Activated CD4-positive, alpha-beta T cell treated with anti-CD3 and anti-CD28 coated beads for 36 hours (primary cell): ENCODE results near the gene PACC1. TPM values are rescaled to one million over a fixed set of nuclear protein-coding genes. Genes with fewer than 3 reads are reported as not detected.

Experiments used
- ATAC-seq: fragments of 200-7000 bp; cut with Tn5 transposase; one replicate; pipeline ENCODE4 v1.10.0; 2021; ENCODE audit warnings: mild to moderate bottlenecking, moderate library complexity
- CTCF ChIA-PET: fragments of 350-600 bp; sonication (Branson Sonifier 250); formaldehyde crosslinking; loops from one replicate; lab custom pipeline; 2021; ENCODE audit warnings: antibody characterized with exemption; lab: Charles Lee
- POLR2A ChIA-PET: fragments of 350-600 bp; sonication (Branson Sonifier 250); formaldehyde crosslinking; loops from one replicate; lab custom pipeline; 2021; ENCODE audit warnings: antibody characterized with exemption, inconsistent platforms; lab: Charles Lee
- DNase-seq: peaks from one replicate; pipeline ENCODE4 v3.0.0-alpha.2; 2020
- H3K27ac Mint-ChIP-seq: one replicate; pipeline ENCODE4 v1.8.0; 2021; ENCODE audit warnings: mixed read lengths
- H3K27me3 Mint-ChIP-seq: one replicate; pipeline ENCODE4 v1.8.0; 2021; ENCODE audit warnings: mixed read lengths
- H3K36me3 Mint-ChIP-seq: one replicate; pipeline ENCODE4 v1.8.0; 2021; ENCODE audit warnings: low read depth, mixed read lengths
- H3K4me1 Mint-ChIP-seq: one replicate; pipeline ENCODE4 v1.8.0; 2021; ENCODE audit warnings: mixed read lengths
- H3K4me3 Mint-ChIP-seq: one replicate; pipeline ENCODE4 v1.8.0; 2021; ENCODE audit warnings: mild to moderate bottlenecking, moderate library complexity, mixed read lengths
- H3K9me3 Mint-ChIP-seq: one replicate; pipeline ENCODE4 v1.8.0; 2021; ENCODE audit warnings: low read depth, mixed read lengths
- intact Hi-C, 2 experiments: fragments of 100-400 bp; cut with DNase I in 1 of 2; cut with micrococcal nuclease in 1 of 2; formaldehyde crosslinking; loops; one replicate each; pipeline versions ENCODE4 v1.14.2 to v1.15.1; 2022 to 2024; cut with DNase I, micrococcal nuclease
- total RNA-seq, 2 experiments: library from RNA; stranded (reverse); gene quantifications; one replicate each; pipeline ENCODE4 v1.2.3, GENCODE V29; 2021

The PACC1 gene
- total RNA-seq, 2 experiments from 2014 or later = 9.2 to 13.8 TPM

- intact Hi-C loops = no loop called here
- peaks cover 4% of the 10 kb centered on the region for H3K36me3 Mint-ChIP-seq
- DNase-seq = peak; percentile 21
- no peaks in the 10 kb centered on the region for H3K9me3 Mint-ChIP-seq
- POLR2A ChIA-PET = no interaction called here
- no peak overlapping the region for H3K27ac Mint-ChIP-seq
- ATAC-seq = no peak
- no peak overlapping the region for H3K4me3 Mint-ChIP-seq
- H3K4me1 Mint-ChIP-seq = peaks cover 24% of the 10 kb centered on the region
- CTCF ChIA-PET = interaction anchor here (0.5 to 2.4 kb wide), 7 partner anchors 11 to 755 kb away, joined by 3 to 15 read pairs (median 3); no protein-coding TSS in a partner anchor
- no peaks in the 10 kb centered on the region for H3K27me3 Mint-ChIP-seq
Measured at GRCh38 chr1:212437179-212437798, 22.6 kb upstream of the PACC1 start.

DNA sequence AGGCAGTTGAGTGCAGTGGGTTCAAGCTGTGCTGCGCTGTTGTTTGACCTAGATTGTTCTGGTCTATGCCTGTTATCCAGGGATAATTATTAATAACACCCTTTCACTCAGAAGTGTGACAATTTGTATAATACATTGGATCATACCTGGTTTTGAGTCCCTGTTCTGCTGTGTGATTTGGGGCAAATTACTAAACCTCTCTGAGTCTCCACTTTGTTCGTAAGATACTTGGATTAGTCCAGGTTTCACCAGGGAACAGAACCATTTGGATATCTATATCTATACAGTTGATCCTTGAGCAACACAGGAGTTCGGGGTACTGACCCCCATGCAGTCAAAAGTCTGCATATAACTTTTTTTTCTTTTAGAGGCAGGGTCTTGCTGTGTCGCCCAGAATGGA, 20.3 kb upstream of the PACC1 start:
- Mint-ChIP-seq H3K4me1 (peaks cover 39% of the 10 kb centered on the region), H3K36me3 (peaks cover 2% of the 10 kb centered on the region), H3K4me3 (no peak overlapping the region), H3K27ac (no peak overlapping the region), H3K27me3 (no peaks in the 10 kb centered on the region), H3K9me3 (no peaks in the 10 kb centered on the region)
- CTCF ChIA-PET = interaction anchor here (0.6 kb wide), 1 partner anchor 23 kb away, joined by 3 read pairs; no protein-coding TSS in a partner anchor
- DNase-seq (no peak), ATAC-seq (no peak)
- intact Hi-C loops = no loop called here
- POLR2A ChIA-PET = no interaction called here

DNA sequence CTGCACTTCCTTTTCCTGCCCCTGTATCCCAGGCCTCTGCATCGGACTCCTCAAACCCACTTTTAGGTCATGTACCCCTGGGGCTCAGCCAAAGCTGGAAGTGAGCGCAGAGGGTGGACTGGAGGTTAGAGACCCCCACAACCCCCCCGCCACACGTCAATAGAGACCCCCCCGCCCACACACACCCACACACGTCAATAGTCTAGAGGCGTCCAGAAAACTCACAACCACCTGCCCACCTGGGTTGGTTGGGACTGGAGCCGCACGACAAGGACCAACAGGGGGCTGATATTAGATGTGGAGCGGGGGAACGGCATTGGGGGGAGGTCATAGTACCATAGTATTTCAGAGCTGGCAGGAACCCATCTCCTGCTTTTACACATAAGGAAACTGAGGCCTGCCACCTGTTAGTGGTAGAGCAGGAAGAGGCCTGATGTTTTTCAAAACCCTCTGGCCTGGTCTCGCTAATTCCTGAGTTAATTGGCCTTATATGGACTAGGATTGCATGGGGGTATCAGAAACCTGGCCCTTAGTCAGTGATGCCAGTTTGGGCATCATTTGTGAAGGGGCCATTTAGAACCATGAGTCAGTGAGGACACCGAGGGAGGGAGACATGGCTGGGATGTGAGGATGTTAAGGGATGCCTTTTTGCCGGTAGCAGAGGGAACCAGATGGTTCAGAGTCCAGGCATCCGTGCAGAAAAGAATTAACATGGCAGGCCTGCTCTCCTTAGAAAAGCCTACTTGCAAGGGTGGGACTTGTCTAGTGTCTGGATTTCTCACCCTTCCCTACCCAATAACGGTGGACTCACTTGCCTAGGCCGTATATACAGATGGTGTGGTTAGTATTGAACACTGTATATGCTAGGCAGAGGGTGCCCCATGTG, 19.1 kb upstream of the PACC1 start:
- intact Hi-C loops = loop anchor here (2.0 kb wide), 3 partner anchors 399 to 759 kb away; partner anchors contain the start of genes DTL (in 1 of the 2), FLVCR1 (in 1 of the 2), INTS7 (in 1 of the 2) and NEK2 (in 1 of the 2)
- H3K27me3 Mint-ChIP-seq = no peaks in the 10 kb centered on the region
- peaks cover 39% of the 10 kb centered on the region for H3K4me1 Mint-ChIP-seq
- H3K9me3 Mint-ChIP-seq = no peaks in the 10 kb centered on the region
- H3K27ac Mint-ChIP-seq = no peak overlapping the region
- peak overlapping the region; percentile 75 for H3K4me3 Mint-ChIP-seq
- DNase-seq = peak; percentile 11
- no peak for ATAC-seq
- H3K36me3 Mint-ChIP-seq = peaks cover 2% of the 10 kb centered on the region
- POLR2A ChIA-PET = no interaction called here
- CTCF ChIA-PET = interaction anchor here (0.6 to 1.0 kb wide), 2 partner anchors 22 to 427 kb away, joined by 3 to 4 read pairs; no protein-coding TSS in a partner anchor

DNA sequence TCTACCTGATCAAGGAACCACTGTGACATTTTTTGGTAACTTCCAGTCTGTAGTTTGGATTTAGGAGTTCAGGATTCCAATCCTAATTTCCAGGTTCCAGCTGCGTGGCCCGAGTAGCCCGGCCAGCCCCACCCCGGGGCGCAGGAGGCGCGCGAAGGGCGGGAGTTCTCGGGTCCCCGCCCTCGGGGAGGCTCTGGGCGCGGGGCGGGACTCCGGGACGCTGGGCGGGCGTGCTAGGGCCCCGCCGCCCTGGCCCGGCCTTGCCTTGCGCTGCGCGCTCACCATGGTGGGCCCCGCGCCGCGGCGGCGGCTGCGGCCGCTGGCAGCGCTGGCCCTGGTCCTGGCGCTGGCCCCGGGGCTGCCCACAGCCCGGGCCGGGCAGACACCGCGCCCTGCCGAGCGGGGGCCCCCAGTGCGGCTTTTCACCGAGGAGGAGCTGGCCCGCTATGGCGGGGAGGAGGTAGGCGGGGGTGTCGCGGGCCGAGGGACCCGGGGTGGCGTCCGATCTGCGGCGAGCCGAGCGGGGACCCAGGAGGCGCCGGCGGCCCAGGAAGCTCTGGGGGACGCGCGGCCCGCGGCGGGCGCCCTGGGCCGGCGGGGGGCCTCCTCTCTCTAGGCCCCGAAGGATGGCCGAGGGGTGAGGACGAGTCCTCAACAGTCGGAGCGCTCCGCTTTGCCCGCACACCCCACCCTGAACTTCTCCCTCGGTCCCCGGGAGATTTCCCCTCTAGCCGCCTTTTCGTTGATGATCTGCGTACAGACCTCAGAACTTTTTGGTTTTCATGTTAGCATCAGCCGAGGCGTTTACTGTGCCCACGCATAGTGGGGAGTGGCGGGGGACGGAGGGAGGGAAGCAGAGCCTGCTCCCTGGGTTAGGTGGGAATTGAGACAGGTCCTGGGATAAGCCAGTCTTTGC, 18.2 kb upstream of the PACC1 start, which contains the start of gene NENF:
Gene NENF (plus strand): TSS at position 260 of the 916 bp plus-strand sequence. CDS start 24 bp downstream, at position 284.
- Mint-ChIP-seq H3K9me3 (no peaks in the 10 kb centered on the region), H3K27ac (peak within 1 kb of the TSS; percentile 56), H3K36me3 (peaks cover 2% of the 10 kb centered on the region), H3K4me3 (peak within 1 kb of the TSS; percentile 75), H3K4me1 (peaks cover 39% of the 10 kb centered on the region), H3K27me3 (no peaks in the 10 kb centered on the region)
- peak; percentile 88 for DNase-seq
- peak; percentile 99 for ATAC-seq
- intact Hi-C loops = loop anchor here (1.0 to 2.0 kb wide), 6 partner anchors 19 to 758 kb away; partner anchors contain the start of genes DTL (in 2 of the 2), INTS7 (in 2 of the 2), PACC1 (in 2 of the 2) and FLVCR1 (in 1 of the 2)
- CTCF ChIA-PET = interaction anchor here (1.0 kb wide), 3 partner anchors 11 to 428 kb away, joined by 3 to 4 read pairs (median 3); no protein-coding TSS in a partner anchor
- POLR2A ChIA-PET = interaction anchor here (1.2 kb wide), 1 partner anchor 19 kb away, joined by 4 read pairs; the partner anchor contains the start of gene PACC1

DNA sequence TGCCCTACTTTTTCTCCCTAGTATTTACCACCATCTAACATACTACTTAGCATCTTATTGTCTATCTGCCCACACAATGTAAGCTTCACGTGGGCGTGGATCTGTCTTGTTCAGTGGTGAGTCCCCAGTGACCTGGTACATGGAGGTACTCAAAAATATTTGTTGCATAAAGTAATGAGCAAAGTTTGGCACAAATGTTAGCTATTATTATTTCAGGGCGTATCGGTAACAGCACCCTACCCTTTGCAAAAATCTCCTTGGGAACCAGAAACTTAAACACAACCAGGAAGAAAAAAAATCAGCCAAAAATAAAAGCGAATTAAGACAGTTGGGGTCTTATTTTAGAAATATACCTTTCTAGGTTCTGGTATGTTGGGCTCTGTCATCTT, 17.6 kb upstream of the PACC1 start:
- H3K36me3 Mint-ChIP-seq = peaks cover 2% of the 10 kb centered on the region
- peak overlapping the region; percentile 70 for H3K4me3 Mint-ChIP-seq
- no peaks in the 10 kb centered on the region for H3K27me3 Mint-ChIP-seq
- ATAC-seq = no peak
- DNase-seq = peak; percentile 12
- ChIA-PET POLR2A (interaction anchor here (0.6 to 1.2 kb wide), 2 partner anchors 18 to 140 kb away, joined by 3 to 4 read pairs; partner anchors contain the start of gene PACC1), CTCF (interaction anchor here (1.0 kb wide), 3 partner anchors 10 to 428 kb away, joined by 3 to 4 read pairs (median 3); no protein-coding TSS in a partner anchor)
- no peaks in the 10 kb centered on the region for H3K9me3 Mint-ChIP-seq
- intact Hi-C loops = loop anchor here (1.0 to 2.0 kb wide), 6 partner anchors 18 to 757 kb away; partner anchors contain the start of genes DTL (in 2 of the 2), INTS7 (in 2 of the 2), PACC1 (in 2 of the 2) and FLVCR1 (in 1 of the 2)
- peak overlapping the region; percentile 56 for H3K27ac Mint-ChIP-seq
- peaks cover 34% of the 10 kb centered on the region for H3K4me1 Mint-ChIP-seq

DNA sequence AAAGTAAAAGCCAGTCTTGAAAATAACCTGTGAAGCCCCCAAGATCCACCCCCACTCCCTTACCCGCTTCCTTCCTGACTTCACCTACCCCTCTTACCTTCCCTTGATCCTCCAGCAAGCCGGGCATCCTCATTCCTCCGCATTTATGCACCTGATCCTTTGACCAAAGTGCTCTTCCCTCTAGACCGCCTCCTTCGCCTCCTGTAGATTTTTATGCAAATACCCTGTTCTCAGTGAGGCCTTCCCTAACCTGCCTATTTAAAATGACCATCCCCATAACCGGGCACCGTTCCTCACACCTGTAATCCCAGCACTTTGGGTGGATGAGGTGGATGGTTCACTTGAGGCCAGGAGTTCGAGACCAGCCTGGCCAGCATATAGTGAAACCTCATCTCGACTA, 17.0 kb upstream of the PACC1 start:
- peaks cover 2% of the 10 kb centered on the region for H3K36me3 Mint-ChIP-seq
- H3K27me3 Mint-ChIP-seq = no peaks in the 10 kb centered on the region
- H3K27ac Mint-ChIP-seq = no peak overlapping the region
- ATAC-seq (no peak), DNase-seq (no peak)
- peaks cover 32% of the 10 kb centered on the region for H3K4me1 Mint-ChIP-seq
- ChIA-PET POLR2A (interaction anchor here (0.6 to 1.2 kb wide), 2 partner anchors 17 to 139 kb away, joined by 3 to 4 read pairs; partner anchors contain the start of gene PACC1), CTCF (interaction anchor here (1.0 kb wide), 2 partner anchors 10 to 182 kb away, joined by 3 to 4 read pairs; no protein-coding TSS in a partner anchor)
- H3K4me3 Mint-ChIP-seq = no peak overlapping the region
- no peaks in the 10 kb centered on the region for H3K9me3 Mint-ChIP-seq
- intact Hi-C loops = loop anchor here (1.0 to 2.0 kb wide), 6 partner anchors 17 to 757 kb away; partner anchors contain the start of genes DTL (in 2 of the 2), INTS7 (in 2 of the 2), PACC1 (in 2 of the 2) and FLVCR1 (in 1 of the 2)

DNA sequence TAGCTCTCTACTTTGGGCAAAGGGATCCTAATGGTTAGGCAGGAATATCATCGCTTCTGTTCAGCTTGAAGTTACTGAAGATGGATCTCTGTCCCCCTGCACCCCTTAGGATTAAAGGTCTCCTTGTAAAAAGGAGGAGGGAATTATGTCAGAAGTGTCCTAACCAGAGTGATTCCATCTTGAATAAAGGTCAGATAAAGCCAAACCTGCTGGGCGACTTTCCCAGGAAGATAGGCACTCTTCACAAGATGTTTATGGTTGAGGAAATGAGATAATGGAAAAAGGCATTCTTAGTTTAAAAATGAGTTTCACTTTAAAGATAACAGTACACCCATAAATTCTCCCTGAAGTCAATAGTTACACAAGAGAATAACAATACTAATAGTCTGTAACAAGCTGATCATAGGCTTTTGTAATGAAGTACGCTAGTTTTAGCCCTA, 16.3 kb upstream of the PACC1 start:
- H3K4me3 Mint-ChIP-seq = no peak overlapping the region
- H3K27me3 Mint-ChIP-seq = no peaks in the 10 kb centered on the region
- intact Hi-C loops = no loop called here
- no peak for ATAC-seq
- H3K9me3 Mint-ChIP-seq = no peaks in the 10 kb centered on the region
- H3K36me3 Mint-ChIP-seq = peaks cover 2% of the 10 kb centered on the region
- CTCF ChIA-PET = interaction anchor here (1.0 to 1.2 kb wide), 2 partner anchors 25 to 26 kb away, joined by 5 to 7 read pairs; no protein-coding TSS in a partner anchor
- DNase-seq = no peak
- POLR2A ChIA-PET = no interaction called here
- peaks cover 32% of the 10 kb centered on the region for H3K4me1 Mint-ChIP-seq
- peak overlapping the region; percentile 12 for H3K27ac Mint-ChIP-seq

DNA sequence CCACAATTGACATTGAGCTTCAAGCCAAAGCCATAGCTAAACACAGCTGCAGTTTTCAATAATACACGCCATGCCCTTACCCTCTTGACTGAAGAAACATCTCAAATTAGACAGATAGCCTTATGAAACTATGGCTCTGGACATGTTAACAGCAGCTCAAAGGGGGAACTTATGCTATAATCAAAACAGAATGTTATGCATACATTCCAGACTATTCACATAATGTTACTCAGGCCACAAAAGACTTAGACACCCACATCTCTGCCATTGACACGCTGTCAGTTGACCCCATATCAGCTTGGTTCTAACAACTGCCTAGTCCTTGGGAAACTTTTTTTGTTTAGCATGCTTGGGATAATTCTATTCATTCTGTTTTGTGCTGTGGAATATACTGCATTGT, 15.7 kb upstream of the PACC1 start:
- H3K27me3 Mint-ChIP-seq = no peaks in the 10 kb centered on the region
- POLR2A ChIA-PET = interaction anchor here (1.3 kb wide), 1 partner anchor 25 kb away, joined by 3 read pairs; no protein-coding TSS in a partner anchor
- H3K27ac Mint-ChIP-seq = no peak overlapping the region
- DNase-seq (no peak), ATAC-seq (no peak)
- intact Hi-C loops = no loop called here
- no peaks in the 10 kb centered on the region for H3K9me3 Mint-ChIP-seq
- H3K4me3 Mint-ChIP-seq = no peak overlapping the region
- peaks cover 32% of the 10 kb centered on the region for H3K4me1 Mint-ChIP-seq
- peaks cover 2% of the 10 kb centered on the region for H3K36me3 Mint-ChIP-seq
- CTCF ChIA-PET = interaction anchor here (1.0 to 1.2 kb wide), 2 partner anchors 25 to 27 kb away, joined by 5 to 7 read pairs; no protein-coding TSS in a partner anchor

DNA sequence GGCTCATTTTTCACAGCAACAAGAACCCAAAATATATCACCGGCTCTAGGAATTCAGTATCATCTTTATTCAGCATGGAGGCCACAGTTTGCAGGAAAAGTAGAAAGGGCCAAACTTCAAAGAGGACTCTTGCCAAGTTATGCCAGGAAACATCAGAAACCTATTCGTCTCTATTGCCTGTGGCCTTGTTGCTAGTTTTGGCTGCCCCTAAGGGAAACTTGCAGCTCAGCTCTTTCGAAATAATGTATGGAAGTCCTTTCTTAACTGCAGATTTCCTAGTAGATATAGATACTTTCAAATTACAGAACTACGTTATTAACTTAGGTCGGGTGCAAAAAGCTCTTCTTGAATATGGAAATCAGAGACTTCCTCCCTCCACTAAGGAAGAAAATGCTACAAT, 13.8 kb upstream of the PACC1 start:
- H3K4me1 Mint-ChIP-seq = peaks cover 21% of the 10 kb centered on the region
- no peaks in the 10 kb centered on the region for H3K36me3 Mint-ChIP-seq
- ChIA-PET CTCF (interaction anchor here (0.6 to 4.6 kb wide), 4 partner anchors 14 to 1127 kb away, joined by 3 to 26 read pairs (median 4); partner anchors contain the start of gene PACC1), POLR2A (no interaction called here)
- H3K27ac Mint-ChIP-seq = no peak overlapping the region
- no peak for DNase-seq
- peaks cover 3% of the 10 kb centered on the region for H3K27me3 Mint-ChIP-seq
- intact Hi-C loops = no loop called here
- H3K9me3 Mint-ChIP-seq = no peaks in the 10 kb centered on the region
- no peak overlapping the region for H3K4me3 Mint-ChIP-seq
- no peak for ATAC-seq

- H3K27me3 Mint-ChIP-seq = peaks cover 5% of the 10 kb centered on the region
- DNase-seq (no peak), ATAC-seq (no peak)
- no peaks in the 10 kb centered on the region for H3K36me3 Mint-ChIP-seq
- no peak overlapping the region for H3K27ac Mint-ChIP-seq
- ChIA-PET POLR2A (no interaction called here), CTCF (interaction anchor here (1.2 to 1.4 kb wide), 2 partner anchors 34 to 207 kb away, joined by 3 to 5 read pairs; no protein-coding TSS in a partner anchor)
- intact Hi-C loops = no loop called here
- no peak overlapping the region for H3K4me3 Mint-ChIP-seq
- no peaks in the 10 kb centered on the region for H3K4me1 Mint-ChIP-seq
- H3K9me3 Mint-ChIP-seq = no peaks in the 10 kb centered on the region
Measured at GRCh38 chr1:212423879-212424278, 9.2 kb upstream of the PACC1 start.
